ENCODE data around the gene SLC12A2.
A peak's percentile ranks its signal among the peaks of the same experiment; 100 is the strongest.

SLC12A2 gene

GRCh38 chr5:128146671-128147070 lies 63.1 kb downstream of the SLC12A2 start:
- no peak for DNase-seq
- intact Hi-C loops (cut with DNase I) = loop anchor here (10.0 kb wide), 1 partner anchor 62 kb away; the partner anchor contains the start of gene SLC12A2

- intact Hi-C loops (cut with DNase I) = no loop called here
- DNase-seq = peak in 1 of 42 donors; percentile 7
These were observed 71.4 kb downstream of the SLC12A2 start for GRCh38 chr5:128154943-128155342.

- intact Hi-C loops (cut with DNase I) = no loop called here
These were observed 72.2 kb downstream of the SLC12A2 start for GRCh38 chr5:128155776-128156175.

GRCh38 chr5:128156521-128156920 lies 73.0 kb downstream of the SLC12A2 start:
- DNase-seq = no peak
- intact Hi-C loops (cut with DNase I) = no loop called here

More at GRCh38 chr5:128155776-128156175, 72.2 kb downstream of the SLC12A2 start:
- DNase-seq = peak in 1 of 42 donors; percentile 5

DNA sequence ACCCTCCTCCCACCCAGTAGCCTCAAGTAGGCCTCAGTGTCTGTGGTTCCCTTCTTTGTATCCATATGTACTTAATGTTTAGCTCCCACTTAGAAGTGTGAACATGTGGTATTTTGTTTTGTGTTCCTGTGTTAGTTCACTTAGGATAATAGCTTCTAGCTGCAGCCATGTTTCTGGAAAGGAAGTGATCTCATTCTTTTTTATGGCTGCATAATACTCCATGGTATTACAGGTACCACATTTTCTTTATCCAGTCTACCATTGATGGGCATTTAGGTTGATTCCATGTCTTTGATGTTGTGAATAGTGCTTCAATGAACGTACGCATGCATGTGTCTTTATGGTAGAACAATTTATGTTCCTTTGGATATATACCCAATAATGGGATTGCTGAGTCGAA lies 74.8 kb downstream of the SLC12A2 start:
- DNase-seq = no peak
- intact Hi-C loops (cut with DNase I) = no loop called here

DNA sequence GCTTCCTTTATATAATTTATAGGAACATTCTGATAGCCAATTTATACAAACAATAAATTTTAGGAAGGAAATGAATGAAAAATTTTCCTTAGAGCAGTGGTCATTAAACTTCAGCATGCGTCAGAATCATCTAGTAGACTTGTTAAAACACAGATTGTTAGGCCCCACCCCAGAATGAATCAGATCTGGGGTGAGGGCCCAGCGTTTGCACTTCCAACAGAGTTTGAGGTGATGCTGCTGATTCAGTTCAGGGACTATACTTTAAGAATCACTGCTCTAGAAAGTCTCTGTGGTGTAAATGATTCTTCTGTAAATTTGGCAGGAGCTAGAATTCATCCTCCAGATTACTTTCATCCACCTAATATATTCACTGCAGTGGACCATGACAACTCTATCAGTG lies 80.4 kb downstream of the SLC12A2 start:
- DNase-seq = no peak
- intact Hi-C loops (cut with DNase I) = no loop called here

DNA sequence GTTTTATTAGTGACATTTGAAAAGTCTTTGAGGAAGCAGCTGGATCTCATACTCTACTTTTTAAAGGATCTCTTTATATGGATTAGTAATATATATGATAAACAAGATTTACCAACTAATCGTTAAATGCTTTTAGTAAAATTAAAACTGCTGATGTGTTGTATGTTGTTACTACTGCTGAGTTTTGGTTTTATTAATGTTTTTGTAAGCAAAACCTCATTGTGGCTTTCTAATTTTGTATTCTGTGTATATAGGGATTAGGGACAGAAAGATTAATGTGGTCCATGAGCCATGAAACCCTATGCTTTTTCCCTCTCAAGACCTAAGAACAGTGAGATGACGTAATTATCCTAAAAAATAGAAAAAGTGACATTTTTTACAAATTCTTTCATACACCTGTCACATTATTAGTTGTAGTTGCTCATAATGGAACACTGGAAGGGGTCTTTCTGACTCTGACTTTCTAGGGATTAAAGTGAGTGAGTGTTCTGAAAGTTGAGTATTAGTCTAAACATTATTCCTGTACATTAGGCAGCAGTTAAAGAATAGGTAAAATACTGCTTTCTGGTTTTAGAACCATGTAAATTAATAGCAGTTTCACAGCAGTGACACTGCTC lies 85.9 kb downstream of the SLC12A2 start:
- no peak for DNase-seq
- intact Hi-C loops (cut with DNase I) = no loop called here

GRCh38 chr5:128172102-128172501 lies 88.5 kb downstream of the SLC12A2 start:
- intact Hi-C loops (cut with DNase I) = no loop called here
- DNase-seq = no peak

- no peak for DNase-seq
- intact Hi-C loops (cut with DNase I) = no loop called here
These were observed 91.4 kb downstream of the SLC12A2 start for GRCh38 chr5:128174951-128175350.

- DNase-seq = no peak
- intact Hi-C loops (cut with DNase I) = no loop called here
These were observed 108.8 kb downstream of the SLC12A2 start for GRCh38 chr5:128192368-128192767.

GRCh38 chr5:128193665-128194390 lies 110.3 kb downstream of the SLC12A2 start:
- intact Hi-C loops (cut with DNase I) = no loop called here
- no peak for DNase-seq

DNA sequence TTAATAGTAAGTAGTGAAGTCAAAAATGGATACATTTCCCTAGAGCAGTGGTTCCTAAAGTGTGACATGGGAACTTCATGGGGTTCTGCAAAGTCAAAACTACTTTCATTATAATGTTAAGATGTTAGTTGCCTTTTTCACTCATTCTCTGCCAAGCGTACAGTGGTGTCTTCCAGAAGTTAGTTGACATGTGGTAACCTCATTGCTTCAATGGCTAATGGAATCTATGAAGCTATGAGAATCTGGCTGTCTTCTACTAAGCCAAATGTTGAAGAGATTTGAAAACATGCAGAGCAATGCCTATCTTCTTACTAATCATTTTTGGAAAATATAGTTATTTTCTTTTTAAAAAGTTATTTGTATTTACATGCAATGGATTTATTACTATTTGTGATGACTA lies 111.8 kb downstream of the SLC12A2 start:
- DNase-seq = no peak
- intact Hi-C loops (cut with DNase I) = no loop called here

GRCh38 chr5:128196080-128196479 lies 112.5 kb downstream of the SLC12A2 start:
- intact Hi-C loops (cut with DNase I) = no loop called here
- DNase-seq = no peak

DNA sequence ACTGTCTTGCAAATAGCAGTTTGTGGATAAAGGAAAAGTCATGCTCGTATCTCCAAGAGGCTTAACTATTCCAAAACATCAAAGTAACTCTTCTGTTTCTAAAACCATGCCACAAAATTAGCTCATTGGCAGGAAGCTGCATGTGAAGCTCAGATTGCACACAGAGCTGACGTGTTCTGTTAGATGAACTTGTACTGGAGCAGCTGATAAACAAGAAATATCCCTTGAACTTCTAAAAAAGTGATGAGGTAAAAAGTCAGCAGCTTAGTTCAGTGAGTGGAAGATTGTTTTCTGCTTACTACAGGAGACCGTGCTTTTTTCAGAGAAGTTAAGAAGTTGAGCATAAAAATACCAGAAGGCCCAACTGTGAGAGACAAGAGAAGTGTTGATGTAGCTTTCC lies 113.2 kb downstream of the SLC12A2 start:
- no peak for DNase-seq
- intact Hi-C loops (cut with DNase I) = no loop called here

GRCh38 chr5:128197896-128198522 lies 114.4 kb downstream of the SLC12A2 start:
- intact Hi-C loops (cut with DNase I) = no loop called here
- DNase-seq = no peak

- intact Hi-C loops (cut with DNase I) = no loop called here
- no peak for DNase-seq
These were observed 115.5 kb downstream of the SLC12A2 start for GRCh38 chr5:128199104-128199503.

- no peak for DNase-seq
- intact Hi-C loops (cut with DNase I) = loop anchor here (5.0 to 10.0 kb wide), 4 partner anchors 117 to 637 kb away; partner anchors contain the start of gene SLC12A2
These were observed 116.0 kb downstream of the SLC12A2 start for GRCh38 chr5:128199611-128200010.

DNA sequence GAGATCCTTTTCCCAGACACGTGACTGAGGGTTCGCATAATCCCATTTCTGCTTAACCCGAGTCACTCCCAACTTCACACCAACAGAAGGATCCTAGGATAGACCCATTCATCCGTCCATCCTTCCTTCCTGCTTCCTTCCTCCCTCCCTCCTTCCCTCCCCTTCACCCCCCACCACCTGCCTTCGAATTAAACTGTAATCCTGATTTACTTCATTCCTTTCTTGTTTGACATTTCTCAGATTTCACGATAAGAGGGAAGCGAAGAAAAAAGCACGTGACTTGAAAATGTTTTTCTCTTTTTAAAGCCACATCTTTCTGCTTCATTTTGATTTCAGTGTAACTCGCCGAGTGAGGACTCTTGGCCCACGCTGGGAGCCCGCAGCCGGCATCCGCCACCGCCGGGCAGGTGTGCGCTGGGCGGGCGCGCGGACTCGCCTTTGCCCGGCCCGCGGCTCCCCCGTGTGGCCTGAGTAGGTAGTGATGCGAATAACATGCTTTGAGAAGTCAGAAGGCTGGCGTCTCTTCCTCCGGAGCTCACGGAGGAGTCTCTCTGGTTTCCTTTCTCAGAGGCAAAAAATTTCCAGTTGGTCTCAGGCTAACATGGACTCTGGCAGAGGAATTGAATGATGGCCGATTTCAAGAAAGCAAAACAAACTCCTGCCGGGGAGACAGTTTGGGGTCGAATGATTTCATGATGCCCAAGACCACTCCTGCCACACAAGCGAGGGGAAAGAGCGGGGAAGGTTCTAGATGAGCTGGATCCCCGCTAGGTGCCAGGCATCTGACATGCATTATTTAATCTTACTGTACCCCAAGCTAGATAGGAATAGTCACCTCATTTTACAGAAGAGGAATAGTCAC lies 117.7 kb downstream of the SLC12A2 start:
- peak; percentile 64 to 96 (median 88) for DNase-seq
- intact Hi-C loops (cut with DNase I) = loop anchor here (5.0 to 10.0 kb wide), 4 partner anchors 119 to 639 kb away; partner anchors contain the start of gene SLC12A2

DNA sequence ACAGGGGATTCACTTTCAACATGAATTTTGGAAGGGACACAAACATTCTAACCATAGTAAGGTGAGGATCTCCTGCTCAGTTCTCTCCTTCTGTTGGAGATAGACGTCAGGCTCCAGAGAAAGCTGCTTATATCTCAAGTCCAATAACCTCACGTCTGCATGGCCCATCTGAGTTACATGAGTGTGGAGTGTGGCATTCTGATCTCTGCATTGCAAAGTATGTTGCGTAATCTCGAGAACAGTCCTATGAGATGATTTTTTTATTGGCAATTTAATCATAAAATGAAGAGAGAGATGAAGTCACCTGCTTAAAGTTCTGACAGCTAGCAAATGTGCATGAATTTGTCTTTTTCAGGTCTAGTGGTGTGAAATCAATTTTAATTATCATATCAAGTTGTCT lies 118.8 kb downstream of the SLC12A2 start:
- intact Hi-C loops (cut with DNase I) = loop anchor here (5.0 to 10.0 kb wide), 4 partner anchors 120 to 640 kb away; partner anchors contain the start of gene SLC12A2
- DNase-seq = no peak

Data from head of caudate nucleus (tissue), 42 donors.